ENCODE measurements around the gene VPS13D.
"Not testable (repeated sequence)": the region's sequence is repeated elsewhere in the genome, so short reads cannot be mapped to it uniquely, and the experiment has no call there.

VPS13D gene

DNA sequence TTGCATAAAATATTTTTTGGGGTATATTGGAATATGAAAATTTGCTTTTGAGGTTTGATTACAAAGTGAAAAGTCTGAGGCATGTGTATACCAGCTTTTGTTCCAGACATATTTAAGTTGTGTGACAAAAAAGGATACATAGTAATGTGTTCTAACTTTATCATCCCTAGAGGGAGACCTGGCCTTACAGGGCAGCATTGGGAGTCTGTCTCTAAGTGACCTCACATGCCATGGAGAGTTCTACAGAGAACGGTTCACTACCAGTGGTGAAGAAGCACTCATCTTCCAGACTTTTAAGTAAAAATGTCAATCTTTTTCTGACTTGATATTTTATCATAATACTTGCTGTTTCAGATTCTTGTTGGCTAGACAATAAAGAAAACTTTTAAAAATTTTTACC is 61.0 kb downstream of the VPS13D start:
- no peak for DNase-seq

DNA sequence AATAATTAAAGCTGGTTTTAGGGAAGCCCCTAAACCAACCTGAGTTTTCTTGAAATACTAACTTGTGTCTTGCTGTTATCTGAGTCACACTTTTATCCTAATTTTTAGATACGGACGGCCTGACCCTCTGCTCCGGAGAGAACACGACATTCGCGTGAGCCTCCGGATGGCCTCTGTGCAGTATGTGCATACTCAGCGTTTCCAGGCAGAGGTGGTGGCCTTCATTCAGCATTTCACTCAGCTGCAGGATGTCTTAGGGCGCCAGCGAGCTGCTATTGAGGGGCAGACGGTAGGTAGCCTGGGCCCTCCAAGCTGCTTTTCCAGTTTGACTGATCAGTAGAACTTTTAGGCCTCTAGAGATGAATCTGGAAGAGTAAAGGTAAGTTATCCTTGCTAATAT is 63.6 kb downstream of the VPS13D start:
- DNase-seq = no peak

DNA sequence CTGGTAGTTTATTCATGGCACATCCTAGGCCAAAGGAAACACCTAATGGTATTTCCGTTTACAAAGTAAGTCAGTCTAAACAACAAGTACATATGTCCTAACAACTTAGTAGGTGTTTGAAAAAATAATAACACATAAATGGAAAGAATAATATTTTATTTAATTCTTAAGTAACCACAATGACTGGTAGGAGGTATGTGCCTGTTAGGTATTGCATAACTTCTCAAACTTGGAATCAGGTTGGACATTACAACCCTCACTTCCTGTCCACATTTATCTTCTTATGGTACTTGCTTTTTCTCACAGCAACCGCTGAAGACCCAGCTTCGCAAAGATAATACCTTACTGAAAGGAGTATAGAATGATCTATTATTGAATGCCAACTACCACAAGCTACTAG is 64.2 kb downstream of the VPS13D start:
- no peak for DNase-seq

DNA sequence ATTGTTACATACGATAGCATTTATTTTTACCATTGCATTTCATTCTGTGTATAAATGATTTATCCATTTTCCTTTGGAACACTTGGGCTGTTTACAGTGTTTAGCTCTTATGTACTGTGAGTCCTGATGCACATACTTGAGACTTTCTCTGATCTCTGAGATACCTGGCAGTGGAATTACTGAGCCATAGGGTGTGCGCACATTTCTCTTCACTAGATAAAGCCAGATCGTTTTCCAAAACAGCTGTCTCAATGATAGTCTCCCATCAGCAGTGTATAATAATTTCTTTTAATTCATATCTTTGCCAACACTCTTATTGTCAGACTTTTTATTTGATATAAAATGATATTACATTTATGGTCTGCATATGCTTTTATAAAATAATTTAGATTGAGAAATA is 66.2 kb downstream of the VPS13D start:
- DNase-seq = no peak

DNA sequence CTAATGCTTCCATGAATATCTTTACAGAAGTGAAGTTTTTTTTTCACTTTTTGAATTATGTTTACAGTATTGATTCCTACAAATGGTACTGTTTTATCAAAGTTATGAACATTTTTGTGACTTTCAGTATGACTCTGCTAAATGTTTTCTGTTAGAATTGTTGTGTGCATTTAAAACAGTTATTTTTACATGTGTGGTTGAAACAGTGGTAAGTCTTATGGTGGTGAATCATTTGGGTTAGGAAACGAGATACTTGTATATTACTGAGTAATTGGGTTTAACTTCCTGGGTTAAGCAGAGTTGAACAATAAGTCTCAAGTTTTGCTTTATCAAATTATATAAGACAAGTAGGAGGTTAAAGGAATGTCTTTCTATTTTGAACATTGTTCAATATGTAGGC is 66.8 kb downstream of the VPS13D start:
- no peak for DNase-seq

DNA sequence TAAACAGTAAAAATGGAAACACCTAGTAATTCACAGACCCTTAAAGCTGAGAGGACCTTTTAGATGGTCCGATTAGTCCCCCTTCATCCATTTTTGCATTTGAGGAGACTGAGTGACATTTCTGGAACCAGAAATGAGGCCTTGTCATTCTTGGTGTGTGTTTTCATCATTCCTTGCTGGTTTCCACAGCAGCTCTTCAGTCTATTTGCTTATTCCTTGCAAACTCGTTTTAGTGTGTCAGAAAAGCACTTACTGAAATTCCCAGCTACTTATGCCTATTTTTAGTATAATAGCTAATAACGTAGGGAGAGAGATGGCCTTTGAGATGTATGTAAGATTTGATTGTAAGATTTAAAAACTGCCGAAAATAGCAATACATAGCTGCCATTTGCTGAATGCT is 70.9 kb downstream of the VPS13D start:
- no peak for DNase-seq

DNA sequence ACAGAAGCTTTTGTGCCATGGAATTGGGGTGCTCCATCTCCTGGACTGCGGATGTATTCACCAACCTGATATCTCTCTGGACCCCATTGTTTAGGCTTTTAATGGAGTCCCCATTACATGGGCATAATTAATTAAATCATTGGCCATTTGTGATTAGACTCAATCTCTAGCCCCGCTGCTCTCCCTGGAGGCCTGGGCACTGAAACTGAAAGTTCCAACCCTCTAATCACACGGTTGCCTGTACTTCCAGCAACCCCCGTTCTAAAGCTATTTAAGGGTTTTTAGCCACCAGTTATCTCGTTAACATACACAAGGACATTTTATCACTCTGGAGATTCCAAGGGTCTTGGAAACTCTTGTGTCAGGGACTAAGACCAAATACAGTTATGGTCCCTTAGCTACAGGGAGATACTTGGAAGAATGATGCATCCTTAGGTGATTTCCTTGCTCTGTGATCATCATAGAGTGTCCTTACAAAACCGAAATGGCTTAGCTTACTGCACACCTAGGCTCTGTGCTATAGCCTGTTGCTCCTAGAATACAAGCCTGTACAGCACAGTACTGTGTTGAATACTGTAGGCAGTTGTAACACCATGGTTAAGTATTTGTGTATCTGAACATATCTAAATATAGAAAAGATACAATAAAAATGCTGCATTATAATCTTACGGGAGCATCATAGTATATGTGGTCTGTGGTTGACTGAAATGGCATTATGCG is 71.8 kb downstream of the VPS13D start:
- no peak for DNase-seq

DNA sequence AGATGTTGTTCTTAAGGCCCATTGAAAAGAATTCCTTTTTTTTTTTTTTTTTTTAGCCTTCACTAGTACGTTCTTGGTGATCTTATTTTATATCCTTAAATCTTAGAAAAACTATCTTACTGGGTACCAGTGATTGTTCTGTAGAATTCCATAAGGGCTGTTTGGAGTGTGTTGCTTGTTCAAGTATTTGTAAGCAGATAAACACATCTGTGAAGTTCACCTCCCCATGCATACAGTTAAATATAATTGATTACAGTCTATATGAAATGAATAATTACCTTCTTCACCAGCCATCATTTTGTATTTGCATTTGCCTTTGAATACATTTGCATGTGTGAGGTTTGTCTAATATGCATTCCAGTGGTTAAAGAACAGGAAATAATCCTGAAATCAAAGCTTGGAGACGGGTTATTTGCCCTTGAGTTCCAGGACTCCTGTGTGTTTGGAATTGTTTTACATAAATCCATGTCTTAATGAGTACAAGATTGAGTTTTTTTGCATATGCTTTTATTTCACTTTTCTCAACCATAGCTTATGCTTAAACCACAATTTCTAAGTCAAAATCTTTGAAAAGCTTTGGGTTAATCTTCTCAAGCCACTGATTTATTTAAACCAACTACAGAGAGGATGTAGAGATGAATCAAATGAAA is 73.1 kb downstream of the VPS13D start:
- DNase-seq = no peak

DNA sequence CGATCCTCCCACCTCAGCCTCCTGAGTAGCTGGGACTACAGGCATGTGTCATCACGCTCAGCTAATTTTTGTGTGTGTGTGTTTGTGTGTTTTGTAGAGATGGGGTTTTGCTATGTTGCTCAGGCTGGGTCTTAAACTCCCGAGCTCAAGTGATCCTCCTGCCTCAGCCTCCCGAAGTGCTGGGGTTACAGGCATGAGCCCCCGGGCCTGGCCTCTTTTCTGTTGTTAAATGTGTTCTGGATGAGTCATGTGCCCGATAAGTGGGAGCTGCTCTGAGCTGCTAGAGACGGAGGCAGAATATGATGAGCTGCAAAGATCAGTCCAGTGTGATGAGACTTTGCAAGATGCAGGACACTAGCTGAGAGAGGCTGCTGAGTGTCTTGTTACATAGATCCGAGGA is 75.5 kb downstream of the VPS13D start:
- no peak for DNase-seq

DNA sequence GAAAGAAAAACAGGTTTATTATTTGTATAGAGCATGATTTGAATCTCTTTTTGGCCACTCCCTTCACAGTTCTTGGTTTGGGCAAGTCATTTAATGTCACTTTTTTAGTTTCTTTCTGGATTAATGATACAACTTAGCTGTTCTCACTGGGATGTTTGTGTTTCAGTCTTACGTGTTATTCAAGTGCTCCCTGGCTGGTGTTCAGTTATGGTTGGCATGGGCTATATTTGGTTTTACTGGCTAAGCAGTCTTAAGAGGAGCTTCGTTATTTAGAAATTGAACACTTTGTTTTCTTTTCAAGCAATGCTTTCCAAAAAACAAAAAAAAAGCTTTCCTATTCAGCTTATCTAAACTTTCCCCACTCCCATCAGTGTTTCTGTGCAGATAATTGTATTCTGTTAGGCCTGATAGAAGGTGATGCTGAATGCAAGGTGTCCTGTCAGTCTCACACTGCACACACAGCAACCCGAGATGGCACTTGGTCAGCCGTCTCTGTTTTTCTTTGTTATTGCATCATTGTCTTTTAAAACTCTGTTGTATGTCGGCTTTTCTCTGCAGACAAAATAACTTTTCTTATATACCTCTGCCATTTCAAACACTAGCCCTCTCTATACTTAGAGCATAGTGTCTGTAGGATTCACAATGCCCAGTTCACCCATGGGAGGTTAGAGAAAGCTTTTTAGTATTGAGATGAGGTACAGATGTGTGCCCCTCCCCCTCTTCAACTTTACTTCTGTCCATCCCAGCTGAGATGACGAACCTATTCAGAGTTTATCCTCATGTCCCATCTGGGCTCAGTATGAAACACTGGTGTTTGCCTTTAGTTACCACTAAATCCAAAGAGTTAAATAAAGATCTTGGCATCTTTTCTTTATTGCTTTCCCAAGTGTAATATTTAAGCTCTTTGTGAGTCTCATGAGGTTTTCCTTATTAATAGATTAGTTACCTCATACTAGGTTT is 80.2 kb downstream of the VPS13D start:
- no peak for DNase-seq

DNA sequence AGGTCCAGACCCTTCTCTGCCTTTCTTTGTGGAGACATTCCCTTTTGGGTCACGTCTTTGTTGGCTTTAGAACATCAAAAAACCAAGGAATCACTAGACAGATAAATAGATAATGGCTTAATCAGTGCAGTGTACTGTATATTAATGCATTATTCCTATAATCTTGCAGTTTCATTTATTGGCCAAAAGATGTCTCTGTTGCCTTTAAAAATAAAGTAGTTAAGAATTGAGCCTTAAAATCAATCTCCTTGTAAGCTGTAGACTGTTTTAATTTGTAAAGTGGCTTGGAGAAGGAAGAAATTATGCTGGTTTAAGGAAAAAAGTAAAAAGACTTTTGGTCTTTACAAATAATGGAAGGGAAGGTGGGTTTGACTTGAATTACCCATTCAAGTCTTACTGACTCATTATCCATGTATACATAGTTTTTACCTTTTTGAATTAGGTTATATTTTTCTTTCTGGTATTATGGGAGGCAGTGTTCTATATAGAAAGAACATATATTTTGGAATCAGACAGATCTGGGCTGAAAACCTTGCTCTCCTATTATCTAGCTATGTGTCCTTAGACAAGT is 84.6 kb downstream of the VPS13D start:
- DNase-seq = peak; percentile 21

DNA sequence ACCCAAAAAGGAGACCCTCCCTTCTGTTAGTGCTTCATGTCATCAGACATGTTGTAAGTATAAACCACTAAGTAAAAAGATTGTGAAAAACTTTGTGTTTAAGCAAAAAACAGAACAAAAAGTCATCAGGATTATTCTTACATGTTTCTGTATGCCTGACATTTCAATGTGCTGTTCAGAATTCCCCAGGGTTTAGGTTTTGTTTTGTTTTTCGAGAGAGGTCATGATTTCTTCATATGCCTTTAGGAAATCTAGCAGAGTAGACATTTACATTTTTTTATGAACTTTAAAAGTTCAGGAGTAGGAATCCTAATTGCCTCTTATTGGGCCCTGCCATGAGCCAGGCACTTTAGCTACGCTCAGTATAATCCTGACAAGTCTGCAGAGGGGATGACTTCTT is 85.3 kb downstream of the VPS13D start:
- no peak for DNase-seq

DNA sequence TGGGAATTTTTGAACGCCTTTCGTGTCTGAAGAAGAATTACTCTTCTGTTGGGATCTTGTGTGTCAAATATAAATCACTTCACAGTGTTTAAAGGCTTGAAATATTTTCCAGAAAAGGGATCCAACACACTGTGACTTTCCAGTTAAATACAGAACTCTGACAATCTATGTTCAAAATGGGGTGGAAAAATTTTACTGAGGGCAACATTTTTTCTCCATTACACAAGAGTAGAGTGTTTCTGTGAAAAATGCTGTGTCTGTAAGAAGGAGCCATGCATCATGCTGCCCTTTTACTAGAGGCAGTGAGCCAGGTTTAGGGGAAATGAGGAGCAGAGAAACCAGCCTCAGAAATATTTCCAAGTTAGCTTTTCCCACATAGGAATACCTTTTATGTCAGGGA is 86.5 kb downstream of the VPS13D start:
- DNase-seq = no peak

DNA sequence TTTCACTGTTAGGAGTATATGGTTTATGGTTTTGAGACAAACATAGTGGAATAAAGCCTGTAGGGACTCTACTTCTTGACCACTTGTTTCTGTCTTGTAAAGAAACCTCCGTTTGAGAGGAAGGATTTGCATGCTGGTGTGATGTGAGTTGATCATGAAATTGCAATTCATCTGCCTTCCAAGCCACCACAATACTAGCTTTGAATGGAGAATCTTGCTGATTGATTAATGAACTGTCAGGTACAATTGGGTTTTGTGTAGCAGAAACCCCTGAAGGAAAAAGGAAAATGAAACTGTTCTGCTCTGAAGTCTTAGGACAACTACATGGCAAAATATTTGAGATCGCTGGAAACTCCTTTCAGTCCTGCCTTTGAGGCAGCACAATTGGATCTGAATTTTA is 90.7 kb downstream of the VPS13D start:
- no peak for DNase-seq

DNA sequence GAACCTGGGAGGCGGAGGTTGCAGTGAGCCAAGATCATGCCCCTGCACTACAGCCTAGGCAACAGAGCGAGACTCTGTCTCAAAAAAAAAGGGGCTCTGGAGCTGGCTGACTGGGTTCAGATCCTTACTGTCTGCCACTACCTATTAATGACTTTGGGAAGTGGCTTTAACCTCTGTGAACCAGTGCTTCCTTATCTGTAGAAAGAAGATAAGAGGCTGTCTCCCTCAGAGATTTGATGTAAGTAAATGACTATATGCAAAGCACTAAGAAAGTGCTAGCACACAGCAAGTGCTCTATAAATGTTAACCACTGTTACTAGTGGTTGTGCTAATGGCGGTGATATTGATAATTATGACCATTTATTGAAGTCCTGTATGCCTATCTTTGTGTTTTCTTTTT is 94.6 kb downstream of the VPS13D start:
- no peak for DNase-seq

DNA sequence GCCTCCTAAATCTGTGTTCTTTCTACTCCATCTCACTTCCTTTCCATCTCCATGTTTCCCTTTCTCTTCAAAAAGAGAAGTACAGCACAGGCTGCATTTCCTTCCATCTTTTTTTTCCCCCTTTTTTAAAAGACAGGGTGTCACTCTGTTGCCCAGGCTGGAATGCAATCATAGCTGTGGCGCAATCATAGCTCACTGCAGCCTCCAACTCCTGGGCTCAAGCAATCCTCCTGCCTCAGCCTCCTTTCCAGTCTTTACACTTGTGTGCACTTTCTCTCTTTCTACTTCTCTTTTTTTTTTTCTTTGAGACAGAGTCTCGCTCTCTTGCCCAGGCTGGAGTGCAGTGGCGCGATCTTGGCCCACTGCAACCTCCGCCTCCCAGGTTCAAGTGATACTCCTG is 95.1 kb downstream of the VPS13D start:
- DNase-seq = not testable (repeated sequence)

DNA sequence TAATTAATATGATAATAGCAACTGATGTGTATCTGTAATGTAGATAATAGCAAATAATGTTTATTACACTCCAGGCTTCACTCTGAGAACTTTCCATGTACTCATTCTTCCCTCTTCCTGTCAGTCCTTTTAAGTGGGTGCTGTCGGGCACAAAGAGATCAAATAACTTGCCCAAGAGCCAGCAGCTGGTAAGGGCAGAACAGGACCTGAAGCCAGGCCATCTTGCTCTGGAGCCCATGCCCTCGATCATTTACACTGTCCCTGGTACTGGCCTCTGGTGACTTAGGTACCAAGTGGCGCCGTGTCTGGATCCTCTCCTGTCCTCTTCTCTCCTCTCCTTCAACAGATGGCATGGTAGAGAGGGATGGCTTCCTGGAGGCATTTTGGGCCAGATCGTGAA is 97.2 kb downstream of the VPS13D start:
- DNase-seq = no peak

DNA sequence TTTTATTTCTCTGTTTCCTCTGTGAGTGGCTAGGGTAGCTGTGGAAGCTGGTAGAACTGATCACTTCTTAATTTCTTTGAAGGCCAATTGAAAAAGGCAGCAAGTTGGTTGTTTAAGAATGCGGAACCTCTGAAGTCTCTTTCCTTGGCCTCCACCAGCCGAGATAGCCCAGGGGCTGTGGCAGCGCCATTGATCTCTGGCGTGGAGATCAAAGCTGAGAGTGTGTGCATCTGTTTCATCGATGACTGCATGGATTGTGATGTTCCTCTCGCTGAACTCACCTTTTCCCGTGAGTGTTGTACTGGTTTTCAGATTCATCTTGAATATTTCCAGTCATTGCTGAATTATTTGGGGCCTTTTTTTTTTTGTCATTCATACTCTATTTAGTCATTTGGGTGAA is 97.7 kb downstream of the VPS13D start:
- DNase-seq = no peak

DNA sequence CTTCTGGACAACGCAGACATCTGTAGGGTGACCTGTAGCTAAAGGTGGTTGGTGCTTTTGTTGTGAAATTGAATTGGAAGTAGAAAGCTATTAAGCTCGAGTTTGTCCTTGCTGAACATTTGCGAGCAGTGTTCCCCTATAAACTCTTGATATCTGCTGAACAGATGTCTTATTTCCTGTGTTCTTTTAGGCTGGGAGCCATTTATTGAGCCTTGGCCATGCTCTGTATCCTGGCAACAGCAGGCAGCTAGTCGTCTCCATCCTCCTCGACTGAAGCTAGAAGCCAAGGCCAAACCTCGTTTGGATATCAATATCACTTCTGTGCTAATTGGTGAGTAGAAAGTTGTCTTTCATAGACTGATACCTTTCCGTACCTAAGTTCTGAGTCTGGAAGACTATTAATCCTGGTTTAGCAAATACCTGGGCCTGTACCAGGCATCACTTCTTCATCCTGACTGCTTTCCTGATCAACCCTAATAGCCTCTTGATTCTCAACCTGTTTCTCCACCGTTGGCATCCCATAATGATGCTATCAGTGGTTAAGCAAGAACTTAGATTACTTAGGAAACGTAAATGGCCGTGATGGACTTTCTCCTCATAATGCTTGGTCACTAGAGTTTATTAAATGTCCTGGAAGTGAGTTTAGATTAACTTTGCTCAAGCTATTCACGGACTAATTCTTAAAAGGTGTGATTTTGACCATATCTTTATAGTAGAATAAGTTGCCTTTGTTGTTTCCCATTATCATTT is 103.4 kb downstream of the VPS13D start:
- no peak for DNase-seq

DNA sequence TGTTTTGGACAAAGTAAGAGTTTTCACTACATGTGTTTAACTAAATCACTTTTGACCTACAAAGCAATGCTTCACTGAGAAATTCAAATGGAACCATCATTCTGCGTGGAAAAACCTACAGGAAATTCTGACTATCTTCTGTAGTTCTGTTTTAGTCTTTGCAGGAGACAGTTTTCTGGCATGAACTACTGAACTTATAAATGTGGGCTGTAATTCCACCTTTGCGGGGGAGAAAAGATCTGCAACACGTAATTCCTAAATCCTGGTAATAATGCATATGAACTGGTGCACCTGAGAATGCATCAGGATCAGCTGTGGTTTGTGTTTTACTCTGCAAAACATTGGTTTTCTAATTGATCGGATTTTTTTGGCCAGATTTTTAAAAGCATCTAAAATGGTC is 106.0 kb downstream of the VPS13D start:
- DNase-seq = no peak

DNA sequence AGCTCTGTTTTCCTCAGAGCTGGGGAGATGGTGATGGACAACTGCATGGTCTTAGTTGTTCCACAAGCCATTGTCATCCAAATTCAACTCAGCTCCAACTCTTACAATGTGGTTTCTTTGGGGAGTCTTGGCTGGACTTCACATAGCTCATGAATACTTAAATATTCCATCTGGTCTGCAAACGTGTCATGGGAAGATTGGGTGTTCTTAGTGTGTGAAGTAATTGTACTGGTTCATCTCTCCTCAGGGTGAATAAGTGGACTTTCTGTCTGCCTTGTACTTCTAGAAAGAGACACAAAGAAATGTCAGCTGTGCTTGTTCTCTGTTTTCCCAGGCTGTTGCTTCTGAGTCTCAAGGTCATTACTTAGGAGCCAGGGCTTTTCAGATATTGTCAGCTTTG is 106.6 kb downstream of the VPS13D start:
- DNase-seq = peak; percentile 14

DNA sequence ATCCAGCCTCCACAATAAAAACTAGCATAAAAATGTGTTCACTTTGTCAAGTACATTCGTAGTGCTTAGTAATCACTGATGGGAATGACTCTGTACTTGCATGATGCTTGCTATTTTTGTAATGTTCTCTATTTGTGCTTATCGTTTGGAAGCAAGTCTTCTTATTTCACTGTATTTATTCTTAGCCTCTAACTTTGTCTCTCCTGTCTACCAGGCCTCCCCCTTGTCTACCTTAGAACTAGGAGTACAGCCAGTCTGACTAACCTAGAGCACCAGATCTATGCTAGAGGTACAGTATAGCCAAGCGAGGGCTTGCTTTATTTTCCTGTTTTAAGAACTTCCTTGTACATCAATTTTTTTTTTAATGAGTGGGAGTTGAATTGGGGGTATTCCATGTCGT is 108.2 kb downstream of the VPS13D start:
- no peak for DNase-seq

DNA sequence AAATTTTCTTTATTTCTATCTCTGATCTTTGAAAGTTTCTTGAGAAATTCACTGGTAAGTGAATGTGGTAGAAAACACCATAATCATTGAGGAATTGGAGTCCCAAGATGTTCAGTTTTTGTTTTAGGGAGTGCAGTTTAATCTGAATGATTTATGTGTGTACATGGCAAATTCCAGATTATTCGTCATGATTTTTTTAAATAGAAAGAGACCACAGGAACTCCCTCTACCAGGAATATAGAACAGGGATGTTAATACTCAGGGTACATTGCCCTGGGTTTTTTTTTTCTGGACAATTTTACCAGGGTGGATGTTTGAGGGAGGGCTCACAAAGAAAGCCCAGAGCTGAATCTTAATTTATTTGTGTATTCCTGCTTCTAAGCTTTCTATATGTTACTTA is 109.0 kb downstream of the VPS13D start:
- DNase-seq = no peak
